K562 (cell line): ENCODE results near the gene COL23A1. TPM values are rescaled to one million over a fixed set of nuclear protein-coding genes. Genes with fewer than 3 reads are reported as not detected.

Experiments used
- ATAC-seq: fragments of 200-7000 bp; cut with Tn5 transposase; 3 replicates; pipeline ENCODE4 v1.9.1; 2020; ENCODE audit warnings: moderate library complexity
- BruUV-seq: library from RNA; stranded (reverse); fragments of 400-500 nt; replicated peaks from 2 replicates; lab custom pipeline; 2021; lab: Mats Ljungman, UMichigan
- CTCF ChIA-PET: fragments of 300-600 bp; formaldehyde crosslinking; extraction: SDS; loops from one replicate; lab custom pipeline; 2021; ENCODE audit warnings: low intra/inter-chr PET ratio; lab: Yijun Ruan, JAX
- POLR2A ChIA-PET: fragments of 300-600, 350-650 bp; sonication (Branson Sonifier 250); formaldehyde crosslinking; extraction: SDS; loops from one replicate; lab custom pipeline; 2021; ENCODE audit warnings: antibody characterized with exemption, inconsistent platforms; lab: Yijun Ruan, JAX
- DNase-seq, 4 experiments: peaks; one replicate each; pipeline versions ENCODE4 v3.0.0 to v3.0.0-alpha.2; 2011 to 2018; ENCODE audit warnings: low spot score in 3 of 4, mixed read lengths in 3 of 4; ENCODE audit errors: extremely low read depth in 1 of 4
- FAIRE-seq: peaks from 2 replicates; lab custom pipeline; 2011; peaks lifted over from hg19 to GRCh38; lab: Jason Lieb, UNC
- H2AFZ ChIP-seq: 2 replicates; pipeline ENCODE4 v1.6.0; 2011; ENCODE audit warnings: low read depth, low read length, control low read depth, inconsistent platforms
- H3K27ac ChIP-seq: fragments of 200-600 bp; 3 replicates; pipeline ENCODE4 v1.8.0; 2011; ENCODE audit warnings: low read depth, mild to moderate bottlenecking, control low read depth, inconsistent platforms, low read length, moderate library complexity, mixed read lengths; ENCODE audit errors: extremely low read depth
- H3K27me3 ChIP-seq, 2 experiments: fragments of 300-600 bp in 1 of 2; 2 replicates in 1 of 2; 3 replicates in 1 of 2; pipeline versions ENCODE4 v1.6.0 to v1.8.0; 2011; ENCODE audit warnings: inconsistent platforms in 2 of 2, low read length in 2 of 2, mild to moderate bottlenecking in 1 of 2, mixed read lengths in 1 of 2, moderate library complexity in 1 of 2; ENCODE audit not compliant: control insufficient read depth in 2 of 2, insufficient read depth in 2 of 2
- H3K36me3 ChIP-seq: fragments of 300-600 bp; 3 replicates; pipeline ENCODE4 v1.8.0; 2011; ENCODE audit warnings: mild to moderate bottlenecking, low read length, inconsistent platforms; ENCODE audit not compliant: control insufficient read depth, insufficient read depth
- H3K4me1 ChIP-seq, 2 experiments: fragments of 200-600 bp in 1 of 2; replicated peaks in 1 of 2; 2 replicates in 1 of 2; 3 replicates in 1 of 2; pipeline versions ENCODE4 v1.5.1 to v1.8.0; 2011; ENCODE audit warnings: inconsistent platforms in 2 of 2, low read length in 2 of 2, mild to moderate bottlenecking in 1 of 2, mixed read lengths in 1 of 2, moderate library complexity in 1 of 2; ENCODE audit not compliant: control insufficient read depth in 2 of 2, insufficient read depth in 2 of 2
- H3K4me2 ChIP-seq: 2 replicates; pipeline ENCODE4 v1.6.1; 2011; ENCODE audit warnings: low read length, control low read depth, inconsistent platforms, mixed read lengths; ENCODE audit not compliant: insufficient read depth
- H3K4me3 ChIP-seq: fragments of 200-600 bp; sonication (generic), shearing (Covaris generic); 2 replicates; pipeline ENCODE4 v1.5.1; 2016; ENCODE audit warnings: control low read depth, inconsistent platforms
- H3K79me2 ChIP-seq: fragments of 200-600 bp; 3 replicates; pipeline ENCODE4 v1.8.0; 2011; ENCODE audit warnings: low read length, inconsistent platforms; ENCODE audit not compliant: control insufficient read depth, insufficient read depth
- H3K9ac ChIP-seq, 2 experiments: 2 replicates each; pipeline versions ENCODE4 v1.6.0 to v1.6.1; 2011; ENCODE audit warnings: low read depth in 2 of 2, low read length in 2 of 2, control low read depth in 1 of 2, inconsistent platforms in 1 of 2, mild to moderate bottlenecking in 1 of 2, mixed read lengths in 1 of 2; ENCODE audit not compliant: insufficient read depth in 1 of 2
- H3K9me1 ChIP-seq: one replicate; pipeline ENCODE4 v1.6.0; 2011; ENCODE audit warnings: inconsistent platforms, mild to moderate bottlenecking, low read length, moderate library complexity; ENCODE audit not compliant: control insufficient read depth, insufficient read depth
- H3K9me3 ChIP-seq: replicated peaks from 2 replicates; pipeline ENCODE4 v1.5.1; 2011; ENCODE audit warnings: low read depth, low read length, inconsistent platforms; ENCODE audit not compliant: control insufficient read depth, insufficient read depth
- H4K20me1 ChIP-seq: replicated peaks from 2 replicates; pipeline ENCODE4 v1.6.1; 2011; ENCODE audit warnings: low read length, inconsistent platforms, mixed read lengths; ENCODE audit not compliant: control insufficient read depth, insufficient read depth
- BCLAF1 ChIP-seq, 2 experiments: fragments of 450-650 bp in 1 of 2; IDR thresholded peaks; 2 replicates each; pipeline ENCODE4 v1.6.1; 2011 to 2017; ENCODE audit warnings: low read depth in 2 of 2, antibody characterized with exemption in 1 of 2, borderline replicate concordance in 1 of 2, low read length in 1 of 2, mild to moderate bottlenecking in 1 of 2, mixed read lengths in 1 of 2; ENCODE audit not compliant: control insufficient read depth in 1 of 2
- MECOM ChIP-seq: fragments of 250-450 bp; sonication (Bioruptor Pico); IDR thresholded peaks from 2 replicates; pipeline ENCODE4 v1.8.0; 2022; ENCODE audit warnings: inconsistent platforms
- NR2F6 ChIP-seq: fragments of 450-650 bp; formaldehyde crosslinking; IDR thresholded peaks from 2 replicates; pipeline ENCODE4 v1.4.0; 2020; ENCODE audit warnings: mild to moderate bottlenecking
- PRPF4 ChIP-seq: fragments of 200-400 bp; formaldehyde crosslinking; IDR thresholded peaks from one replicate; pipeline ENCODE4 v1.6.1; 2017; ENCODE audit warnings: low read length, low read depth, mild to moderate bottlenecking; ENCODE audit not compliant: insufficient read depth, poor library complexity, severe bottlenecking
- SAP30 ChIP-seq: fragments of 200-600 bp; sonication (generic); IDR thresholded peaks from 2 replicates; pipeline ENCODE4 v1.6.1; 2012; ENCODE audit warnings: borderline replicate concordance, low read depth, mild to moderate bottlenecking, moderate library complexity, low read length, control low read depth, inconsistent platforms; ENCODE audit not compliant: insufficient read depth, poor library complexity, severe bottlenecking
- SMAD4 ChIP-seq: fragments of 250-450 bp; sonication (Bioruptor Pico); conservative IDR thresholded peaks from 2 replicates; pipeline ENCODE4 v1.8.0; 2021; ENCODE audit warnings: inconsistent platforms, mild to moderate bottlenecking, moderate library complexity
- STAG1 ChIP-seq: sonication (generic); formaldehyde crosslinking; IDR thresholded peaks from 2 replicates; pipeline ENCODE4 v1.5.0; 2020; ENCODE audit warnings: missing genetic modification reagents, borderline replicate concordance
- ZFP1 ChIP-seq: fragments of 450-650 bp; formaldehyde crosslinking; IDR thresholded peaks from 2 replicates; pipeline ENCODE4 v1.4.0; 2020; ENCODE audit warnings: mild to moderate bottlenecking, mixed read lengths
- ZNF764 ChIP-seq: fragments of 250-450 bp; sonication (Bioruptor Pico); IDR thresholded peaks from 2 replicates; pipeline ENCODE4 v1.4.0; 2020; ENCODE audit warnings: low read depth, mild to moderate bottlenecking, moderate library complexity
- WGBS: fragments of 100-300 bp; shearing (Covaris generic); methylation state at CpG from one replicate; pipeline ENCODE4 v1.1.6; 2016; ENCODE audit warnings: low coverage, mixed read lengths; ENCODE audit not compliant: insufficient coverage; ENCODE audit errors: missing lambda C conversion rate; 5-methylcytosine and 5-hydroxymethylcytosine counted together
- in situ Hi-C: fragments of 300-500 bp; cut with MboI; formaldehyde crosslinking; loops from 4 replicates; pipeline ENCODE4 v1.15.0; 2018; ENCODE audit warnings: inconsistent platforms, mixed read lengths
- intact Hi-C: fragments of 100-400 bp; cut with micrococcal nuclease; formaldehyde crosslinking; loops from 2 replicates; pipeline ENCODE4 v1.14.2; 2022
- polyA plus RNA-seq, 8 experiments: library from polyadenylated mRNA; depleted of rRNA in 4 of 8; stranded (reverse) in 5 of 8; unstranded in 3 of 8; fragments of >200 nt; fragmentation: Nextera tagmentation in 2 of 8; fragmentation: Illumina TruSeq in 1 of 8; extraction: Ambion mirVana in 2 of 8; extraction: Trizol in 1 of 8; gene quantifications; 2 replicates each; pipeline versions ENCODE4 v1.2.1 to v1.2.3, GENCODE V29; 2011 to 2014; ENCODE audit warnings: inconsistent platforms in 1 of 8, missing spikeins in 1 of 8
- total RNA-seq, 7 experiments: library from RNA; depleted of rRNA in 6 of 7; stranded (reverse); fragments of >200 nt in 6 of 7; fragmentation: Illumina TruSeq in 2 of 7; extraction: Trizol in 2 of 7; gene quantifications; 2 replicates each; pipeline versions ENCODE4 v1.2.1 to v1.2.3, GENCODE V29; 2011 to 2021; ENCODE audit warnings: low replicate concordance in 1 of 7

Gene COL23A1
- total and polyA plus RNA-seq, 9 of the 15 experiments (the other 6 are each of a cell fraction or from before 2014, with no cell fraction given): 0.09 TPM; not detected in 8

GRCh38 chr5:178396796-178397720 is 193.1 kb downstream of the COL23A1 start:
- no peaks in the 10 kb centered on the region for H3K9me3 ChIP-seq
- intact Hi-C loops (no loop called here), in situ Hi-C loops (no loop called here)
- peaks cover 19 to 53% of the 10 kb centered on the region in 2 experiments; a peak in 4 of 5 replicates for H3K27me3 ChIP-seq
- H3K4me2 ChIP-seq: no peak overlapping the region
- H2AFZ ChIP-seq: no peak overlapping the region
- no peak overlapping the region for H3K4me3 ChIP-seq
- POLR2A ChIA-PET: interaction anchor here (0.7 kb wide), 1 partner anchor 11 kb away, joined by 3 read pairs; no protein-coding TSS in a partner anchor
- H3K9ac ChIP-seq: no peak overlapping the region
- BruUV-seq: no TSS peak
- no peak for ATAC-seq
- TF ChIP-seq STAG1 (CRISPR knock-in tag) (no peak), SAP30 (no peak), ZNF764 (CRISPR knock-in tag) (no peak), PRPF4 (no peak), MECOM (CRISPR knock-in tag) (no peak), ZFP1 (CRISPR knock-in tag) (no peak), BCLAF1 (IDR thresholded peaks at IDR 0.05; ENCODE audit: borderline replicate concordance in 1 of 2, control insufficient read depth in 1 of 2, low read depth in 2 of 2, low read length in 1 of 2) (no peak), NR2F6 (no peak), SMAD4 (no peak)
- no peak for FAIRE-seq
- no peak for DNase-seq
- H3K36me3 ChIP-seq: no peaks in the 10 kb centered on the region
- no peaks in the 10 kb centered on the region for H3K79me2 ChIP-seq
- 14% methylated on average over 27 of the region's 33 CpGs for WGBS
- CTCF ChIA-PET: no interaction called here
- H3K9me1 ChIP-seq: no peaks in the 10 kb centered on the region
- H3K4me1 ChIP-seq: no peaks in the 10 kb centered on the region; a peak in 1 of 5 replicates
- no peak overlapping the region for H3K27ac ChIP-seq
- peaks cover 10% of the 10 kb centered on the region; the same call in 1 of the 2 replicates for H4K20me1 ChIP-seq
